Stimulated activated effector memory CD8-positive, alpha-beta T cell treated with anti-CD3 and anti-CD28 coated beads, Interleukin-12 subunit alpha, Interleukin-12 subunit beta, amount 100 ng/mL, for 72 hours (primary cell): Measurements from ENCODE around the gene PEBP1.

ENCODE experiments used
- ATAC-seq: fragments of 150-1000 bp; cut with Tn5 transposase; 2 replicates; pipeline ENCODE4 v1.10.0; 2021
- DNase-seq, 2 donors: peaks; one replicate each; pipeline ENCODE4 v3.0.0; 2021 to 2022; ENCODE audit warnings: low spot score in 2 of 2
- H3K27ac Mint-ChIP-seq: one replicate; pipeline ENCODE4 v1.8.0; 2022; ENCODE audit warnings: mild to moderate bottlenecking, mixed read lengths
- H3K36me3 Mint-ChIP-seq: one replicate; pipeline ENCODE4 v1.8.0; 2022; ENCODE audit warnings: mild to moderate bottlenecking, mixed read lengths
- H3K4me1 Mint-ChIP-seq: one replicate; pipeline ENCODE4 v1.8.0; 2022; ENCODE audit warnings: mixed read lengths
- H3K4me3 Mint-ChIP-seq: one replicate; pipeline ENCODE4 v1.8.0; 2022; ENCODE audit warnings: mild to moderate bottlenecking, mixed read lengths
- H3K9me3 Mint-ChIP-seq: one replicate; pipeline ENCODE4 v1.8.0; 2022; ENCODE audit warnings: mixed read lengths

The PEBP1 gene

DNA sequence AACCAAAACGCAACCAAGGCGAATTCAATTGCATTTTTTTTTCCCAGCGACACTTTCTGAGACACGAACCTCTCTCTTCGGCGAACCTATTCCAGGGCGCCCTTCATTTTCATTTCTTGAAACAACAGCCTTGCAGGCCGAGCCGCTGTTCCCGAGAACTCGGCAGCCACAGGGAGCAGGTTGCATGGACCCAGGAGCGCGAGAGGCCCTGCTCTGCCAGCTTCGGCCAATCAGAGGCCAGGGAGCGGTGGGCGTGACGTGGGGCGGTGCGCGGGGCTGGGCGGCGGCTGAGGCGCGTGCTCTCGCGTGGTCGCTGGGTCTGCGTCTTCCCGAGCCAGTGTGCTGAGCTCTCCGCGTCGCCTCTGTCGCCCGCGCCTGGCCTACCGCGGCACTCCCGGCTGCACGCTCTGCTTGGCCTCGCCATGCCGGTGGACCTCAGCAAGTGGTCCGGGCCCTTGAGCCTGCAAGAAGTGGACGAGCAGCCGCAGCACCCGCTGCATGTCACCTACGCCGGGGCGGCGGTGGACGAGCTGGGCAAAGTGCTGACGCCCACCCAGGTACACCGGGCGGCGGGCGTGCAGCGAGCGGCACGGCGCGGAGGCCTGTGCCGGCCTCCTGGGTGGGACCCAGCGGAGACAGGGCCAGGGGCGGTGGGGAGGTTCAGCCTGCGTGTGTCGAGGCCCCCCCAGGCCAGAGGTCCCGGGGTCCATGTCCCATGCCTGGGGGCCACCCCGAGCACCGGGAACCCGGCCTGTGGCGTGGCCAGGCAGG is at the start of gene PEBP1:
TSS of gene PEBP1 (plus strand) at position 337 of the 771 bp plus-strand sequence. CDS start at position 423, 86 bp downstream.
- Mint-ChIP-seq H3K4me3 (peak within 1 kb of the TSS; percentile 90), H3K9me3 (no peaks in the 10 kb centered on the region), H3K36me3 (peaks cover 35% of the 10 kb centered on the region), H3K4me1 (peaks cover 41% of the 10 kb centered on the region), H3K27ac (peak within 1 kb of the TSS; percentile 90)
- ATAC-seq (peak; percentile 99), DNase-seq (peak; percentile 83 to 94)

- no peaks in the 10 kb centered on the region for H3K4me1 Mint-ChIP-seq
- no peak overlapping the region for H3K27ac Mint-ChIP-seq
- no peaks in the 10 kb centered on the region for H3K36me3 Mint-ChIP-seq
- no peak overlapping the region for H3K4me3 Mint-ChIP-seq
- ATAC-seq (no peak), DNase-seq (no peak)
- H3K9me3 Mint-ChIP-seq = no peaks in the 10 kb centered on the region
Observed at GRCh38 chr12:118089782-118090181, 46.1 kb upstream of the PEBP1 start.

DNA sequence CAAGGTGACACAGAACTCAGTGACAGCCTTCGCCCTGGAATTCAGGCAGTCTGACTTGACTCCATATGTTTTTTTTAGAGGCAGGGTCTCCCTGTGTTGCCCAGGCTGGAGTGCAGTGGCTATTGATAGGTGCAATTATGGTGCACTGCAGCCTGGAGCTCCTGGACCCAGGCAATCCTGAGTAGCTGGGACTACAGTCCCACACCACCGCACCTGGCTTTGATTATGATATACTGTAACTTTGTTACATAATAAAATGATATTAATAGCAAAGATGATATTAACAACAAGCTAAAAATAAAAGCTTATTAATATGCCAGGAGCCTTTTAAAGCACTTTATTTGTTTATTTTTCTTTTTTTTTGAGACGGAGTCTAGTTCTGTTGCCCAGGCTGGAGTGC is 41.9 kb upstream of the PEBP1 start:
- ATAC-seq = no peak
- H3K4me1 Mint-ChIP-seq = no peaks in the 10 kb centered on the region
- no peak overlapping the region for H3K27ac Mint-ChIP-seq
- H3K36me3 Mint-ChIP-seq = no peaks in the 10 kb centered on the region
- H3K9me3 Mint-ChIP-seq = no peaks in the 10 kb centered on the region
- DNase-seq = no peak
- no peak overlapping the region for H3K4me3 Mint-ChIP-seq

- no peaks in the 10 kb centered on the region for H3K36me3 Mint-ChIP-seq
- no peak for DNase-seq
- no peak overlapping the region for H3K27ac Mint-ChIP-seq
- H3K4me1 Mint-ChIP-seq = peaks cover 6% of the 10 kb centered on the region
- H3K4me3 Mint-ChIP-seq = no peak overlapping the region
- ATAC-seq = no peak
- no peaks in the 10 kb centered on the region for H3K9me3 Mint-ChIP-seq
Observed at GRCh38 chr12:118098401-118098800, 37.5 kb upstream of the PEBP1 start.

DNA sequence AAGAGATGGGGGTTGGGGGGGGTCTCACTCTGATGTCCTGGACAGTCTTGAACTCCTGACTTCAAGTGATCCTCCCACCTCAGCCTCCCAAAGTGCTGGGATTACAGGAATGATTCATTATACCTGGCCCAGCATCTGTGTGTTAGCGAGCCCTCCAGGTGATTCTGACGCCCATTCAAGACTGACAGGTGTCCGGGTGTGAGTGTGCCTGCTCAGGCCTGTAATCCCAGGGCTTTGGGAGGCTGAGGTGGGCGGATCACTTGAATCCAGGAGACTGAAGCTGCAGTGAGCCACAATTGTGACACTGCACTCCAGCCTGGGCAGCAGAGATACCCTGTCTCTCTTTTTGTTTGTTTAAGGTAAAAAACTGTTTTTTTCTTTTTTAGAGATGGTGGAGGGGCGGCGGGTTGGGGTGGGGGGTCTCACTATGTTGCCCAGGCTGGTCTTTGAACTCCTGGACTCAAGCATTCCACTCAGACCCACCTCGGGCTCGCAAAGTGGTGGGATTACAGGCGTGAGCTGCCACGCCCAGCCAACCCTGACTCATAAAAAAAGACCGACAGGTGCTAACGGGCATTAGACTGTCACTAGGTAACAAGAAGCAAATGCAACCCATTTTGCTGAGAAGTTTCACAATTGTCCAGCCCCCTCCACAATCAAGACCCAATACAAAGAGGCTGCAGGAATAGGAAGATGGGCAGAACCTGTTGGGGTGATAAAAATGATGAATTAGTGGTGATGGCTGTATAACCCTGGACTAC is 36.8 kb upstream of the PEBP1 start:
- H3K4me3 Mint-ChIP-seq = no peak overlapping the region

DNA sequence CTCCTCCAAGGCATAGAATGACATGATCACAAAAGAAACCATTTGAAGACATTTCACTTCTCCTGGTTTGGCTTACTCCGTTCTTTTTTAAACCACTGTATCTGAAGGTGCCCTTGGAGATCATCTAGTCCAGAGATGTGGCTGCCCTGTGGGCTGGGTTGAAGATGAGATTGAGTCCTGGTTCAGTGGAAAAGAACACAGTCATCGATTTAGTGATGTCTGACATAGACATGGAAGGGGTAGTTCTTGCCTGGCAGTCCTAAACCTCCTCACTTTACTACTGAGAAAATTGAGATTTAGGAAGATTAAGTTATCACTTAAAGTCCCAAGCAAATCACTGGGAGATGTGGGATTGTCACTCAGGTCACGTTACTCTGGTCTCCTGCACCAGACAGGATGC is 34.9 kb upstream of the PEBP1 start:
- no peak overlapping the region for H3K4me3 Mint-ChIP-seq
- no peaks in the 10 kb centered on the region for H3K9me3 Mint-ChIP-seq
- ATAC-seq (no peak), DNase-seq (no peak)
- no peak overlapping the region for H3K27ac Mint-ChIP-seq
- H3K36me3 Mint-ChIP-seq = peaks cover 4% of the 10 kb centered on the region
- peaks cover 11% of the 10 kb centered on the region for H3K4me1 Mint-ChIP-seq

More for the DNA sequence above, 36.8 kb upstream of the PEBP1 start:
- DNase-seq = no peak
- no peak for ATAC-seq
- H3K36me3 Mint-ChIP-seq = no peaks in the 10 kb centered on the region
- peaks cover 6% of the 10 kb centered on the region for H3K4me1 Mint-ChIP-seq
- no peaks in the 10 kb centered on the region for H3K9me3 Mint-ChIP-seq
- no peak overlapping the region for H3K27ac Mint-ChIP-seq

DNA sequence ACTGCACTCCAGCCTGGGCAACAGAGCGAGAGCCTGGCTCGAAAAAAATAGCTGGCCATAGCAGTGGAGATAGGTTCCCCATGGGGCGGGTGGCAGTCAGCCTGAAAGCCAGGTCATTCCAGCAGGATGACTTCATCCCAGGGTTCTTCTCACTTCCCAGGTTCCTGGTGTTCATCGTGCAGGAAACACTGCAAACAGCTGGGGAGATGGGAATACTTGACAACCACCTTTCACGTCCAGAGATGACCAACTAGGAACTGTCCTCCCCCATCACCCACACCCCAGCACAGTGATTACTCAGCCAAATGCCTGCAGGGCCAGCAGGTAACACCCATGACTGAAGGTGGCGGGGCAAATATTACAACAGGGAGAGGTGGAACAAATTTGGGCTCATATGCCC is 33.9 kb upstream of the PEBP1 start:
- H3K4me3 Mint-ChIP-seq = peak overlapping the region; percentile 77
- peaks cover 11% of the 10 kb centered on the region for H3K4me1 Mint-ChIP-seq
- DNase-seq (no peak), ATAC-seq (no peak)
- H3K36me3 Mint-ChIP-seq = peaks cover 4% of the 10 kb centered on the region
- no peak overlapping the region for H3K27ac Mint-ChIP-seq
- no peaks in the 10 kb centered on the region for H3K9me3 Mint-ChIP-seq

DNA sequence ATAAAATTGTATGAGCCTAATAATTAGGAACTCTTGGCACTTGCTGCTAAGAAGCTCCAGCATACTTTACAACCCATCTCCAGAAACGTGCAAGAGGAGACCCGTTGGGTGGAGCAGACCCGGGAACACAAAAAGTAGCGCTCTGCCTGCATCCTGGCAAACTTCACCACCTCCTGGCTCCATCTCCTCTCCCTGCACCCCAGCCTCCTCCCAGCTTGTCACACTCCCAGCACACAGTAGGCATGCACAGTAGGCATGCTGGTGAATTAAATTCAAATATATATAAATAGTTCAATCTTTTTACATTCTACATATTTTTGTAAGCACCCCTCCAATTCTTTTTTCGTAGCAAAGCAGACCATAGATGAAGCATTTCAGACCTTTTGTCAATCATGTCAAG is 33.3 kb upstream of the PEBP1 start:
- no peaks in the 10 kb centered on the region for H3K9me3 Mint-ChIP-seq
- peak overlapping the region; percentile 63 for H3K27ac Mint-ChIP-seq
- peak overlapping the region; percentile 77 for H3K4me3 Mint-ChIP-seq
- DNase-seq (no peak), ATAC-seq (no peak)
- peaks cover 4% of the 10 kb centered on the region for H3K36me3 Mint-ChIP-seq
- peaks cover 11% of the 10 kb centered on the region for H3K4me1 Mint-ChIP-seq

DNA sequence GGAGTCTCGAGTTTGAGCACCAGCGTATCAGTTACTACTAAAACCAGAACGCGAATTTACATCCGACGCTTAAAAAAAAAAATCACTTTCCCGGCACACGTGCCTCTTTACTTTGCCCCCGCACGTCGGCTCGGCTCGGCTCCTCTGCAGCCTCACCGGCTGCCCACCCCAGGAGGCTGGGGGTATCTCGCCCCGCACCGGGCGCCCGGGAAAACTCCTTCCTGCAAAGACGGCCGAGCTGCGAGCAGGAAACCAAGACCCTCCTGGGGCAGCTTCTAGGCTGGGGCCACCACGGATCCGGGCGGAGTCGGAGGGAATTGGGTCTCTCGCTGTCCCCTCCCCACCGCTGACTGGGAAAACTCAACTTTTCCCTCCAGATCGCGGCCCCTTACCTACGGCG is 32.7 kb upstream of the PEBP1 start:
- Mint-ChIP-seq H3K4me3 (peak overlapping the region; percentile 77), H3K9me3 (no peaks in the 10 kb centered on the region), H3K27ac (peak overlapping the region; percentile 63), H3K36me3 (peaks cover 4% of the 10 kb centered on the region), H3K4me1 (peaks cover 11% of the 10 kb centered on the region)
- ATAC-seq (peak; percentile 20), DNase-seq (peak in 1 of 2 donors; percentile 7)

DNA sequence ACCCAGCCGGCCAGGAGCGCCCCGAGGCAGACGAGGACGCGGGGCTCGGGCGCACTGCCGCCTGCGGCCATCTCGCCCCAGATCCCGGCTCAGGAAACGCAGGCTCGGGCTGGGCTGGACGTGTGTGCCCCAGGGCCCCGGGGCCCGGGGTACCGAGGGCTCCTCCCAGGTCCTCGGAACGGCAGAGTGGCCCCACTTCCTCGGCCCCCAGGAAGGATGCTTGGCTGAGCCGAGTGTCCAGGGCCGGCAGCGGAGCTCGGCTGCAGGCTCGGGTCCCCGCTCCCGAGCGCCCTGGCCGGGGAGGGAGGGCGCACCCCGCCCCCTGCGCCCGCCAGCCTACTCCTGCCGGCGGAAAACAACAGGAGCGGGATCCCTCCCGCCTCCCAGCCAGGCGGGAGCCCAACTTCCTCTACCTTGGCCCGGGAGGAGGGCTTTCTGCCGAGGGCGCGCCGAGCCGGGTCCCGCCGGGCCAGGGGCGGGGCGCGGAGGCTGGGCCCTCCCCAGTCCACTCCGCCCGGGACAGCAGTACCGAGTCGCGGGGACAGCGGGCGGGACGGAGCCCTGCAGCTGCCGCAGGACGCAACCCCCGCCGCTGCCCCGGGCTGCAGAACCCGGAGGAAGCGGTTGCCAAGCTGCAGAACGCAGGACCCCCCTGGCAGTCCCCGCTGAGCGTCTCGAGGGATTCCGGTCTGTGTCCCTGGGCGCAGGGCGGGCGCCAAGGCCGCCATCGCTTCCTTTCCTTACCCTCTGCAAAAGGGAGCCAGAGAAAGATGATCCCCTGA is 32.1 kb upstream of the PEBP1 start, which contains the start of gene VSIG10:
TSS of gene VSIG10 (minus strand) at position 411 of the 782 bp plus-strand sequence. CDS start at position 71, 340 bp downstream.
- Mint-ChIP-seq H3K36me3 (peaks cover 4% of the 10 kb centered on the region), H3K9me3 (no peaks in the 10 kb centered on the region), H3K4me1 (peaks cover 11% of the 10 kb centered on the region), H3K4me3 (peak within 1 kb of the TSS; percentile 77), H3K27ac (peak within 1 kb of the TSS; percentile 83)
- DNase-seq (peak; percentile 16 to 62), ATAC-seq (peak; percentile 76)

- DNase-seq (no peak), ATAC-seq (no peak)
- no peak overlapping the region for H3K27ac Mint-ChIP-seq
- H3K4me3 Mint-ChIP-seq = no peak overlapping the region
- no peaks in the 10 kb centered on the region for H3K9me3 Mint-ChIP-seq
- peaks cover 11% of the 10 kb centered on the region for H3K4me1 Mint-ChIP-seq
- peaks cover 4% of the 10 kb centered on the region for H3K36me3 Mint-ChIP-seq
Observed at GRCh38 chr12:118107011-118107410, 28.9 kb upstream of the PEBP1 start.

DNA sequence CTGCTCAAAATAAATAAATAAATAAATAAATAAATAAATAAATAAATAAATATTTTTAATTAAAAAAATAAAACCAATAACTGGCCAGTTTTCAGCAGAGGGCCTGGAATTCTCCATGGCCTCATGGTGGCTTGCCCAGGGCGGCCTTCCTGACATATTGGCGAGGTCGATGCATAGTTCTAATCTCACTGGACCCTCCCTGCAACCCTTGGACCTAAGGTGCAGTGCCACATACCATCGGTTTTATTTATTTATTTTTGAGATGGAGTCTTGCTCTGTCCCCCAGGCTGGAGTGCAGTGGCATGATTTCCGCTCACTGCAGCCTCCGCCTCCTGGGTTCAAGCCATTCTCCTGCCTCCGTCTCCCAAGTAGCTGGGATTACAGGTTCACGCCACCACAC is 28.2 kb upstream of the PEBP1 start:
- H3K4me3 Mint-ChIP-seq = no peak overlapping the region
- DNase-seq = no peak
- peaks cover 11% of the 10 kb centered on the region for H3K4me1 Mint-ChIP-seq
- no peak for ATAC-seq
- no peaks in the 10 kb centered on the region for H3K9me3 Mint-ChIP-seq
- peaks cover 4% of the 10 kb centered on the region for H3K36me3 Mint-ChIP-seq
- H3K27ac Mint-ChIP-seq = no peak overlapping the region

- no peak for ATAC-seq
- DNase-seq = no peak
- H3K36me3 Mint-ChIP-seq = peaks cover 4% of the 10 kb centered on the region
- no peaks in the 10 kb centered on the region for H3K9me3 Mint-ChIP-seq
- H3K4me3 Mint-ChIP-seq = no peak overlapping the region
- H3K27ac Mint-ChIP-seq = no peak overlapping the region
- H3K4me1 Mint-ChIP-seq = peaks cover 6% of the 10 kb centered on the region
Observed at GRCh38 chr12:118109088-118109487, 26.8 kb upstream of the PEBP1 start.

GRCh38 chr12:118119449-118119879 is 16.5 kb upstream of the PEBP1 start:
- Mint-ChIP-seq H3K4me1 (peaks cover 9% of the 10 kb centered on the region), H3K4me3 (no peak overlapping the region), H3K9me3 (no peaks in the 10 kb centered on the region), H3K36me3 (no peaks in the 10 kb centered on the region), H3K27ac (no peak overlapping the region)
- ATAC-seq (no peak), DNase-seq (no peak)
